MG63 (cell line): ENCODE measurements around the gene EBF3. TPM values are rescaled to one million over a fixed set of nuclear protein-coding genes. Genes with fewer than 3 reads are reported as not detected.
A peak's percentile ranks its signal among the peaks of the same experiment; 100 is the strongest.

Experiments used
- DNase-seq: peaks from one replicate; pipeline ENCODE4 v3.0.0-alpha.2; 2020
- H3K27me3 ChIP-seq: fragments of 250-450 bp; sonication (Bioruptor Pico); 2 replicates; pipeline ENCODE4 v1.5.1; 2020; ENCODE audit warnings: mild to moderate bottlenecking, moderate library complexity
- H3K36me3 ChIP-seq: fragments of 250-450 bp; sonication (Bioruptor Pico); 2 replicates; pipeline ENCODE4 v1.5.1; 2020; ENCODE audit warnings: mild to moderate bottlenecking, moderate library complexity
- H3K4me3 ChIP-seq: fragments of 250-450 bp; sonication (Bioruptor Pico); 2 replicates; pipeline ENCODE4 v1.5.1; 2020; ENCODE audit warnings: mild to moderate bottlenecking, moderate library complexity
- H3K9me3 ChIP-seq: fragments of 250-450 bp; sonication (Bioruptor Pico); 2 replicates; pipeline ENCODE4 v1.5.1; 2020; ENCODE audit warnings: mild to moderate bottlenecking, moderate library complexity
- total RNA-seq: library from RNA; depleted of rRNA; stranded (reverse); fragments of >200 nt; shearing (Covaris generic); gene quantifications from 2 replicates; pipeline ENCODE4 v1.2.3, GENCODE V29; 2014; ENCODE audit warnings: low replicate concordance

The EBF3 gene
- total RNA-seq, 1 experiment from 2014 or later: 3.1 TPM

DNA sequence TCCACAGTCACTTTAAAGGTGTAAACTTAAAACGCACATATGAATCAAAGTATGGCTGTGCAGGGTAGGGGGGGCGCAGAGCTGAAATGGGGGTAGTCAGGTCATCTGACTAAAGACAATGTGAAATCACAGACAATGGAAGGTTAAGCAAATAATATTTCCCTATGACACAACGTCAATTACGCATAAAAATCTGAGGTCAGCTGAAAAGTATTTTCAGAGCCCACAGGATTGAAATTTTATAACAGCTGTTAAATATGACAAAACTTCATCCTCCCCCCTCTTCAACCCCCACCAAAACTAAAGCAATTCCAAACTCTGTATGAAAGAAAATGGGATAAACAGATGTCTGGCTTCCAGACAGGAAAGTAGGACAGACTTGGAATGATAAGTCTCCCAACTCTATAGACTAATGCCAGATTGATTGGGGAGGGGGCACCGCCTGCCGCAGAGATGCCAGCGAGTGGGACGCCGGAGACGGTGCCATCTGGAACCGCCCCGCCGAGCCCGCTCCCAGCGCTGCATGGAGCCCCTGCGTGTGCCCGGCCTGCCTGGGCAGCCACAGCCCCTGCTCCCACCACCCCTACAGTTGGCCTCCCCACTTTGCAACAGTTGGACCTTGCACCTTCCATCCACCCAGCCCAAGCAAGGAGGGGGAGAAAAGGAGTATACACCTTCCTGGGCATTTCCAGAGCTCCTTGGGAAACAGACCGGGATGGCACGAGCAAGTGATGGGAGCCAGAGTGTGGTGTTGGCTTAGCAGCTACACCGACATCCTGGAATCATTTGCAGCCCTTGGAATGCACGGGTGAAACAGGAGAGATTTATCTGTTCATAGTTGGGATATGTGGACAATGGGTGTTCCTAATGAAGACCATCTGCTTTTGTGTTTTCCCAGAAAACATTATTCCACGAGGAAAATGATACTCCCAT is 10.7 kb downstream of the EBF3 start:
- Histone ChIP-seq H3K27me3 (no peaks in the 10 kb centered on the region), H3K9me3 (no peaks in the 10 kb centered on the region), H3K4me3 (no peak overlapping the region), H3K36me3 (peaks cover 7% of the 10 kb centered on the region)
- DNase-seq: no peak

DNA sequence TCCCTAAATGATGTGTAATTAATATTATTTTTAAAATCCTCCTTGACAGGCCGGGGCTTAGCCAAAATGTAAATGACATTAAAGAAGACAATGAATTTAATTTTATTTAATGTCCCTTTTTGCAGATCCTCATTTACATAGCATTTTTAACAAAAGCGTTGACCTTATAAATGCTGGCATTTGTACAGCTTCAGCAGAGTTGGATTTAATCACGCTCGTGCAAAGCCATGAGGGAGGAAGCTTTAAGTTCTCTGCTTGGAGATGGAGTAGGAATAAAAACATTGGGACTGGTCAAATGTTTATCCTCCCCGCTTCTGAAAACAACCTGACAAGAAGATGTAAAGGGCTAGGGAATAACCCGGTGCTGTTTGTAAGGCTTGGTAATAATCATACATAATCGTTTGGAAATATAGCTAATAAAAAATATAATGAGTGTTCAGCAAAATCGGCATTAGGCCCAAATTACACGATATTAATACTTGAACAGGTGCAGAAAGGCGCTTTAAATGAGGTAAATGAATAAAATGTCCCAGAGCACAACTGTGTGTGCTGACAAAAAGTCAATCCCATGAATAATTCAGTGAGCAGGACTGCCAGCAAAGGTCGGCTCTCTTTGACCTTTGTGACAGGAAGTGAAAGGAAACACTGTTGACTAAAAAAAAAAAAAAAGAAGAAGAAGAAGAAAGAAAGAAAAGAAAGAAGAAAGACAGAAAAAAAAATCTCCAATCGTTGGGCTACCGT is 11.5 kb downstream of the EBF3 start:
- Histone ChIP-seq H3K36me3 (peaks cover under 1% of the 10 kb centered on the region; the same call in 1 of the 2 replicates), H3K4me3 (no peak overlapping the region), H3K27me3 (no peaks in the 10 kb centered on the region), H3K9me3 (no peaks in the 10 kb centered on the region)
- DNase-seq: no peak

- Histone ChIP-seq H3K4me3 (no peak overlapping the region), H3K36me3 (no peaks in the 10 kb centered on the region), H3K27me3 (no peaks in the 10 kb centered on the region), H3K9me3 (no peaks in the 10 kb centered on the region)
- DNase-seq: no peak
These were observed 12.2 kb downstream of the EBF3 start for GRCh38 chr10:129951970-129952265.

GRCh38 chr10:129951101-129951969 is 12.7 kb downstream of the EBF3 start:
- Histone ChIP-seq H3K9me3 (no peaks in the 10 kb centered on the region), H3K4me3 (no peak overlapping the region), H3K27me3 (no peaks in the 10 kb centered on the region), H3K36me3 (no peaks in the 10 kb centered on the region)
- no peak for DNase-seq

DNA sequence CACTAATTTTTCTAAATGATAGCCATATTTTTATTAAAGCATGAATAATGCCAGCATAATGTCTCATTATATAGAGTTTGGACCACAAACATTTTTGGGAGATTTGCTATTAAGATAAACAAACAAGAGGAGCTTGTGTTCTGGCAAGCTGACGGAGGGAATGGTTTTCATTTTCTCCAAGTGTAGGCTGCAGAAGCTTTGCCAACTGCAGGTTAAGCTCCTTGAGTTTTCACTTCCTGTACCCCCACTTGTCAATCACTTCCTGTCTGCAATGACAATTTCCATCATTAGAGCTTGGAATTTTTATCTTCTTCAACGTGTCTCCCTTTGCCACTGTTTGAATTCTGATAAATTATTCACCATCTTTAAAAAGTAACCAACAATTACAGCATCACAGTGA is 13.4 kb downstream of the EBF3 start:
- no peaks in the 10 kb centered on the region for H3K36me3 ChIP-seq
- H3K9me3 ChIP-seq: no peaks in the 10 kb centered on the region
- no peak overlapping the region for H3K4me3 ChIP-seq
- H3K27me3 ChIP-seq: no peaks in the 10 kb centered on the region
- DNase-seq: peak; percentile 45

DNA sequence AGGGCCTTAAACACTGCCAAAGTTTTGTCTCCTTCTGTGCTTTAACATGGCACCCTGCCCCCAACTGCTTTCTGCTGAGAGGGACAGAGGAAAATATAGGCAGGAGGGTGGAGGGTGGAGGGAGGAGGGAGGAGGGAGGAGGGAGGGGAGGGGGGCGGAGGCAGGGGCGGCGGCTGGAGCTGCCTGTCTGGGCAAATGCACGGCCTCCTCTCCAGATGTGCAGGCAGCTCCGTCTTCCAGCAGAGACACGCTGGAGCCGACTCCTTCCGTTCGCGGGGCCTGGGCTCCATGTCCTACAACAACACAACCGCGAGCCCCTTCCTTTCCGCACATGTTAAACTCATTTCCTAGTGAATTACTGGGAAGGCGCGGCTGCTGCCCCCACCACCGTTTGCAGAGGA is 14.2 kb downstream of the EBF3 start:
- Histone ChIP-seq H3K9me3 (no peaks in the 10 kb centered on the region), H3K36me3 (no peaks in the 10 kb centered on the region), H3K27me3 (no peaks in the 10 kb centered on the region), H3K4me3 (peak overlapping the region; percentile 13)
- peak; percentile 86 for DNase-seq

GRCh38 chr10:129949411-129949810 is 14.7 kb downstream of the EBF3 start:
- Histone ChIP-seq H3K9me3 (no peaks in the 10 kb centered on the region), H3K27me3 (no peaks in the 10 kb centered on the region), H3K4me3 (no peak overlapping the region), H3K36me3 (no peaks in the 10 kb centered on the region)
- no peak for DNase-seq

GRCh38 chr10:129946859-129947258 is 17.2 kb downstream of the EBF3 start:
- H3K9me3 ChIP-seq: no peaks in the 10 kb centered on the region
- no peak overlapping the region for H3K4me3 ChIP-seq
- H3K27me3 ChIP-seq: no peaks in the 10 kb centered on the region
- H3K36me3 ChIP-seq: 0 out of 2 replicates have a peak, but pooled peaks cover 2% of the 10 kb centered on the region
- DNase-seq: no peak

- H3K9me3 ChIP-seq: no peaks in the 10 kb centered on the region
- no peaks in the 10 kb centered on the region for H3K27me3 ChIP-seq
- 0 out of 2 replicates have a peak, but pooled peaks cover 2% of the 10 kb centered on the region for H3K36me3 ChIP-seq
- DNase-seq: no peak
- no peak overlapping the region for H3K4me3 ChIP-seq
These were observed 17.9 kb downstream of the EBF3 start for GRCh38 chr10:129945941-129946760.

DNA sequence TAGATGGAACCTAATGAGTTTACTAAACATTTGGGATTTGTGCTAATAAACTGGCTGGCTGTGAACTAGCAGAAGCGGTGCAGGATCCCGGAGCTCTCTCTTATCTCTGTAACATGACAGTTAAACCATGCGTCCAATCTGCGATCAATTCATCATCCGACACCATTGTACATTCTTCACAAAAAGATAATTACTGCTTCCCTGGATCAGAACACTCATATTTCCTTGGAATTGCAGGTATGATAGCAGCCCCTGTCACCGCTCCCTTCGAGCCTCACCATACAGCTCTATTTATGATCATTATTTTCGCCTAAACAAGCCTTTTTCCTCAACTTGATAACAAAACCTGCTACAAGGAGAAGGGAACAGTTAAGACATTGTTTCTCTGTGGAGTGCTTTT is 18.5 kb downstream of the EBF3 start:
- Histone ChIP-seq H3K9me3 (no peaks in the 10 kb centered on the region), H3K27me3 (no peaks in the 10 kb centered on the region), H3K36me3 (0 out of 2 replicates have a peak, but pooled peaks cover 2% of the 10 kb centered on the region), H3K4me3 (no peak overlapping the region)
- DNase-seq: no peak

DNA sequence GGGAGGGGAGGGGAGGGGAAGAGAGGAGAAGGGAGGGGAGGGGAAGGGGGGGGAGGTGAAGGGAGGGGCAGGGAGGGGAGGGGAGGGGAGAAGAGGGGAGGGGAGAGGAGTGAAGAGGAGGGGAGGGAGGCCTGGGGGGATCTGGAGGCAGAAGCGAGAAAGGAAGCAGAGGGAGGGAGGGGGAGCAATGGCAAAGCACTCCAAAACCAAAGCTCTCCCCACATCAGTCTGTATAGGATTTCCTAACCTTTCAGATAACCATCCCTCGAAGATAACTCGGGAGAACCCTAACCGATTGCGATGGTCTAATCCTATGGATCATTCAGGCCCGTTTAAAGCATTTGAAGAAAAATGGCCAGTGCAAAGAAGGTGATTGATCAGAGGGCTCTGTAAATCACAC is 19.0 kb downstream of the EBF3 start:
- H3K4me3 ChIP-seq: no peak overlapping the region
- DNase-seq: no peak

DNA sequence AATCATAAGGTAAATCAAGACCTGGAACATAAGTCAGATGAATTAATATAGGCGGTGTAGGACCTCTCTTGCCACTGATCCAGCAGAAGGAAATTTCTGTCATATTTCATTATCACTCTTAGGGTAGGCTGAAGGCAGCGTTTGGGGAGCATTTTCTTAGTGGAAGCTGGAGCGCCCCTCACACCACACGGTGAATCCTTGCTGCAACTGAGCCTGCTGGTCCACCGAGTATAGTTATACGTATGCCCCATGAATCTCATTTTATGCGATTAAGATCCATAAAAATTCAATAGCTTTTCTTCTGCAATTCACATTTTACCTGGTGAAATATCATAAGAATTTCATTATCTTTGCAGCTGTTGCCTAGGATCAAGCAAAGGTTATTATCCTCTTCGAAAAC is 19.6 kb downstream of the EBF3 start:
- Histone ChIP-seq H3K4me3 (no peak overlapping the region), H3K27me3 (no peaks in the 10 kb centered on the region), H3K9me3 (no peaks in the 10 kb centered on the region), H3K36me3 (0 out of 2 replicates have a peak, but pooled peaks cover 2% of the 10 kb centered on the region)
- DNase-seq: no peak

More for the DNA sequence above, 19.0 kb downstream of the EBF3 start:
- 0 out of 2 replicates have a peak, but pooled peaks cover 2% of the 10 kb centered on the region for H3K36me3 ChIP-seq
- no peaks in the 10 kb centered on the region for H3K9me3 ChIP-seq
- no peaks in the 10 kb centered on the region for H3K27me3 ChIP-seq

GRCh38 chr10:129942936-129943715 is 20.9 kb downstream of the EBF3 start:
- peak; percentile 44 for DNase-seq

GRCh38 chr10:129942391-129942790 is 21.7 kb downstream of the EBF3 start:
- H3K36me3 ChIP-seq: 0 out of 2 replicates have a peak, but pooled peaks cover 2% of the 10 kb centered on the region
- no peaks in the 10 kb centered on the region for H3K9me3 ChIP-seq
- H3K27me3 ChIP-seq: no peaks in the 10 kb centered on the region
- no peak for DNase-seq
- no peak overlapping the region for H3K4me3 ChIP-seq

More at GRCh38 chr10:129942936-129943715, 20.9 kb downstream of the EBF3 start:
- no peaks in the 10 kb centered on the region for H3K27me3 ChIP-seq
- no peak overlapping the region for H3K4me3 ChIP-seq
- H3K9me3 ChIP-seq: no peaks in the 10 kb centered on the region
- 0 out of 2 replicates have a peak, but pooled peaks cover 2% of the 10 kb centered on the region for H3K36me3 ChIP-seq

DNA sequence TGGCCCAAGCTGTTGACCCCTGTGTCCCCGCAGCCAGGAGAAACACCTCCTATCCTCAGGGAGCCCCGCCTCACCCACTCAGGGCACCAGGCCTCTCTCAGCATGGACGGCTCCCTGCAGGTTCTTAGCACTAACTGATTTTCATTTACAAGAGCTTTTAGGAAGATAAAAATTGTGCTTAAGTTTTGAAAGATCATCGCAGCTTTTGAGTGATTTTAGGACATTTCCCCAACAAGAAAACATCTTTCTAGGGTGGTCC is 22.1 kb downstream of the EBF3 start:
- Histone ChIP-seq H3K4me3 (no peak overlapping the region), H3K36me3 (0 out of 2 replicates have a peak, but pooled peaks cover 2% of the 10 kb centered on the region), H3K27me3 (no peaks in the 10 kb centered on the region), H3K9me3 (no peaks in the 10 kb centered on the region)
- DNase-seq: no peak
